OCI-LY3 (cell line): ENCODE data around the gene KCTD17.

Experiments used
- H2AFZ ChIP-seq: fragments of 200-600, 300-600 bp; shearing (Covaris generic); 2 replicates; pipeline ENCODE4 v1.6.0; 2014; ENCODE audit warnings: antibody characterized with exemption, low read depth, low read length
- H3K27ac ChIP-seq: fragments of 200-600, 300-600 bp; sonication (generic); 2 replicates; pipeline ENCODE4 v1.5.1; 2014; ENCODE audit warnings: mild to moderate bottlenecking, low read length, moderate library complexity, mixed read lengths
- H3K27me3 ChIP-seq: fragments of 200-600, 300-600 bp; sonication (generic); 2 replicates; pipeline ENCODE4 v1.6.1; 2014; ENCODE audit warnings: low read depth, low read length, mixed read lengths
- H3K36me3 ChIP-seq: fragments of 200-600, 300-600 bp; sonication (generic); replicated peaks from 2 replicates; pipeline ENCODE3; 2014; ENCODE audit warnings: low read depth, low read length, mixed read lengths
- H3K4me1 ChIP-seq: fragments of 300-600, 200-600 bp; sonication (generic); 2 replicates; pipeline ENCODE4 v1.6.1; 2014; ENCODE audit warnings: low read length, mixed read lengths
- H3K4me2 ChIP-seq: fragments of 200-600, 300-600 bp; sonication (generic); 2 replicates; pipeline ENCODE4 v1.6.1; 2014; ENCODE audit warnings: low read length, mixed read lengths
- H3K4me3 ChIP-seq: fragments of 300-600, 200-600 bp; sonication (generic); 2 replicates; pipeline ENCODE4 v1.5.1; 2014; ENCODE audit warnings: antibody characterized with exemption, mild to moderate bottlenecking, low read length, moderate library complexity
- H3K79me2 ChIP-seq: fragments of 300-600, 200-600 bp; shearing (Covaris generic); 2 replicates; pipeline ENCODE4 v1.6.1; 2014; ENCODE audit warnings: mild to moderate bottlenecking, low read length, mixed read lengths
- H3K9ac ChIP-seq: fragments of 300-600, 200-600 bp; shearing (Covaris generic); 2 replicates; pipeline ENCODE4 v1.6.0; 2014; ENCODE audit warnings: mild to moderate bottlenecking, low read length, moderate library complexity
- H3K9me3 ChIP-seq: fragments of 200-600, 300-600 bp; shearing (Covaris generic); 2 replicates; pipeline ENCODE4 v1.6.1; 2014; ENCODE audit warnings: low read length, mixed read lengths; ENCODE audit not compliant: insufficient read depth
- H4K20me1 ChIP-seq: fragments of 200-600, 300-600 bp; sonication (generic); 2 replicates; pipeline ENCODE4 v1.6.1; 2016; ENCODE audit warnings: low read length, mixed read lengths; ENCODE audit not compliant: insufficient read depth
- EZH2phosphoT487 ChIP-seq: fragments of 200-600 bp; shearing (Covaris generic); IDR thresholded peaks from 2 replicates; pipeline ENCODE4 v1.6.1; 2018; ENCODE audit warnings: antibody characterized with exemption, mixed run types, low read depth
- TF ChIP-seq, protein P1 (sequence below): fragments of 200-600, 300-600 bp; sonication (generic); IDR thresholded peaks from 2 replicates; pipeline ENCODE4 v1.5.1; 2014; ENCODE audit warnings: antibody characterized with exemption, low read length, low read depth

Gene KCTD17

DNA sequence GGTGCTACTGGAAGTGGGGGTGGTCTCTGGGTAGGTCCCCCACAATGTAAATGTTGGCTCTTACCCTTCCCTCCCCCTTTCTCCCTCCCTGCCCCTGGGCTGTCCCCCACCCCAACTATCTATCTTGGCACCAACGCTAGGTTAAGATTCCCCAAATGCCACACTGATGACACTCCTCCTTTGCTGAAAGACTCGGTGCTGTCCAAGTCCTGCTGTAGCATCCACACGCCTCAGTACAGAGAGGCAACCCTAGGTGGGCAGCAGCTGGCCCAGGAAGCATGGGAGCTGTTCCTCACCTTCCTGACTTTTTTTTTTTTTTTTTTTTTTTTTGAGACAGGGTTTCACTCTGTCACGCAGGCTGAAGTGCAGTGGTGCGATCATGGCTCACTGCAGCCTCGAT, 3.4 kb upstream of the KCTD17 start:
- TF ChIP-seq EZH2phosphoT487: no peak
- no peak overlapping the region for H2AFZ ChIP-seq
- H3K36me3 ChIP-seq: no peaks in the 10 kb centered on the region
- H3K4me3 ChIP-seq: no peak overlapping the region
- H4K20me1 ChIP-seq: no peaks in the 10 kb centered on the region
- H3K9me3 ChIP-seq: no peaks in the 10 kb centered on the region
- peaks cover 29% of the 10 kb centered on the region for H3K4me1 ChIP-seq
- no peak overlapping the region for H3K4me2 ChIP-seq
- no peak overlapping the region for H3K27ac ChIP-seq
- H3K9ac ChIP-seq: no peak overlapping the region
- H3K79me2 ChIP-seq: no peaks in the 10 kb centered on the region
- no peaks in the 10 kb centered on the region; the same call in 1 of the 2 replicates for H3K27me3 ChIP-seq

DNA sequence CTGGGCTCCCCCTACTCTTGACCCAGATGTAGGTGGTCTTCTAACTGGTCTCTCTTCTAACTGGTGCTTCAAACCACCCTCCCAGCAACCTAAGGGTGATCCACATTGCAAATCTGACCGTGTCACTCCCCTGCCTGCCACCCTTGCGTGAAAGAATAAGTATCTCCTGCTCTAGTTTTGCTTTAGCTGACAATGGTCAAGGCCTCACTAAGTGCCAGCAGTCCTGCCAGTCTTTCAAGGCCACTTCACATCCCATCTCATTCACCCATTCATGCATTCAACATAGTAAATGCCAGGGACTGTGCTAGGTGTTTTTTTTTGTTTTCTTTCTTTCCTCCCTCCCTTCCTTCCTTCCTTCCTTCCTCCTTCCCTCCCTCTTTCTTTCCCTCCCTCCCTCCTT, 2.3 kb upstream of the KCTD17 start:
- Histone ChIP-seq H3K9me3 (no peaks in the 10 kb centered on the region), H3K27ac (no peak overlapping the region), H3K4me1 (peaks cover 22% of the 10 kb centered on the region), H3K79me2 (no peaks in the 10 kb centered on the region), H3K9ac (no peak overlapping the region), H4K20me1 (no peaks in the 10 kb centered on the region), H3K36me3 (no peaks in the 10 kb centered on the region), H2AFZ (no peak overlapping the region), H3K27me3 (no peaks in the 10 kb centered on the region; the same call in 1 of the 2 replicates), H3K4me2 (no peak overlapping the region), H3K4me3 (no peak overlapping the region)
- no peak for TF ChIP-seq EZH2phosphoT487
- TF ChIP-seq, protein P1, sequence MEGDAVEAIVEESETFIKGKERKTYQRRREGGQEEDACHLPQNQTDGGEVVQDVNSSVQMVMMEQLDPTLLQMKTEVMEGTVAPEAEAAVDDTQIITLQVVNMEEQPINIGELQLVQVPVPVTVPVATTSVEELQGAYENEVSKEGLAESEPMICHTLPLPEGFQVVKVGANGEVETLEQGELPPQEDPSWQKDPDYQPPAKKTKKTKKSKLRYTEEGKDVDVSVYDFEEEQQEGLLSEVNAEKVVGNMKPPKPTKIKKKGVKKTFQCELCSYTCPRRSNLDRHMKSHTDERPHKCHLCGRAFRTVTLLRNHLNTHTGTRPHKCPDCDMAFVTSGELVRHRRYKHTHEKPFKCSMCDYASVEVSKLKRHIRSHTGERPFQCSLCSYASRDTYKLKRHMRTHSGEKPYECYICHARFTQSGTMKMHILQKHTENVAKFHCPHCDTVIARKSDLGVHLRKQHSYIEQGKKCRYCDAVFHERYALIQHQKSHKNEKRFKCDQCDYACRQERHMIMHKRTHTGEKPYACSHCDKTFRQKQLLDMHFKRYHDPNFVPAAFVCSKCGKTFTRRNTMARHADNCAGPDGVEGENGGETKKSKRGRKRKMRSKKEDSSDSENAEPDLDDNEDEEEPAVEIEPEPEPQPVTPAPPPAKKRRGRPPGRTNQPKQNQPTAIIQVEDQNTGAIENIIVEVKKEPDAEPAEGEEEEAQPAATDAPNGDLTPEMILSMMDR: no peak

DNA sequence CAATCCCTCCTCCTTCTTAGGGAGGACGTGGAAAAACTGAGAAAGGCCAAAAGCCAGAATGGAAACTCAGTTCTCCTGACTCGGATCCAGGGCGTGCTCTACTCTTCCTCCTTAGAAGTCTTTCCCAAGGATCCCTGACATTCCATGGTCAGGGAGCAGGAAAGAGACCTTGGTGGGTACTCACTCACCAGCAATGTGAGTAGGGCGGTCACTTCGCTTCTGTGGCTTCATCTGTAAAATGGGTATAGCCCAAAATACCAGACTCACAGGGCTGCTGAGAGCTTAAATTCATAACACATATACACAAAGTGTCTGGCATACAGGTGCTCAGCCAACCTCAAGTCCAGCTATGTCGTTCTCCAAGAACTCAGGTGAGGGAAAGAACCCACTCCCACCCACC, 629 bp upstream of the KCTD17 start:
- H2AFZ ChIP-seq: no peak overlapping the region

DNA sequence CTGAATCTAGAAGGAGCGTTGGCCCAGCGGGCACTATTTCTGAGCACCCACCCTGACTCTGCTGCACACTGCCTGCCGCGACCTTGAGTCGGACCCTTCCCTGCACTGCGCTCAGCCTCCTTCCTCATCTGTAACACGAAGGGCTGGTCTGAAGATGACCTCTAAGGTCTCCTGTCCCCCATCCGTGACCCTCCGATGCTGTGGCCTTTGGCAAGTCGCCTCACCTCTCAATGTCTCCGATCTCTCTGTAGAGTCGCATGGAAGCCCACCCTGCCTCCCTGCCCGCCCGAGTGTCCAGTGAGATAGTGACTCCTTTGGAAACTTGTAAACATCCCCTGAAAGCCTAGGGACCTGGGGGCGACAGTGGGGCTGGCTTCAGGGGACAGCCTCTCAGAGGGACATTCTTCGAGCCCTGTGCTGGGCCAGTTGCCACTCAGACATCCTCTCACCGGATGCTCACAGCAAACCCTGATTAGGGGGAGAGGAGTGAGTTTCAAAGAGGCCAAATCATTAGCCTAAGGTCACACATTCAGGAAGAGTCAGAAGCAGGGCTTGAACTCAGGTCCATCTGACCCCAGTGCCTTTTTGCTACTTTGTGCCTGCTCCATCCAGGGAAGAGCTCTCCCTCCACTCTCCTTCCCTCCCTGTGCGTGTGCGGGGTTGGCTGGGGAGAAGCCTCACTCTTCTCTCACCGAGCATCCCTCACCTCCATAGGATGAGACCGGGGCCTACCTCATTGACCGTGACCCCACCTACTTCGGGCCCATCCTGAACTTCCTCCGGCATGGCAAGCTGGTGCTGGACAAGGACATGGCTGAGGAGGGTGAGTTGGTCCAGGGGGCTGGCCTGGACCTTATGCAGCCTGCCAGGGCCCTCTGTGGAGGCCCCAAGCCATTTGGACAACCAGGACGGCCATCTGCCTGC, 1.1 kb downstream of the KCTD17 start:
- Histone ChIP-seq H3K9ac (peak overlapping the region; percentile 58; the same call in 1 of the 2 replicates), H4K20me1 (no peaks in the 10 kb centered on the region), H3K4me1 (peaks cover 6% of the 10 kb centered on the region), H3K4me2 (peak overlapping the region; percentile 97), H3K9me3 (no peaks in the 10 kb centered on the region), H3K27ac (no peak overlapping the region), H3K27me3 (no peaks in the 10 kb centered on the region; the same call in 1 of the 2 replicates), H3K4me3 (peak overlapping the region; percentile 84), H3K79me2 (no peaks in the 10 kb centered on the region), H2AFZ (no peak overlapping the region), H3K36me3 (no peaks in the 10 kb centered on the region)
- no peak for TF ChIP-seq EZH2phosphoT487
- TF ChIP-seq, protein P1: no peak

More for the DNA sequence above, 629 bp upstream of the KCTD17 start:
- H3K9ac ChIP-seq: no peak overlapping the region
- peak overlapping the region; percentile 84 for H3K4me3 ChIP-seq
- H3K4me1 ChIP-seq: peaks cover 6% of the 10 kb centered on the region
- H4K20me1 ChIP-seq: no peaks in the 10 kb centered on the region
- H3K27me3 ChIP-seq: no peaks in the 10 kb centered on the region; the same call in 1 of the 2 replicates
- TF ChIP-seq, protein P1: no peak
- no peak for TF ChIP-seq EZH2phosphoT487
- no peaks in the 10 kb centered on the region for H3K36me3 ChIP-seq
- peak overlapping the region; percentile 97; the same call in 1 of the 2 replicates for H3K4me2 ChIP-seq
- no peaks in the 10 kb centered on the region for H3K79me2 ChIP-seq
- H3K27ac ChIP-seq: no peak overlapping the region
- no peaks in the 10 kb centered on the region for H3K9me3 ChIP-seq
